ENCODE results near the gene FOXJ1.

The FOXJ1 gene

DNA sequence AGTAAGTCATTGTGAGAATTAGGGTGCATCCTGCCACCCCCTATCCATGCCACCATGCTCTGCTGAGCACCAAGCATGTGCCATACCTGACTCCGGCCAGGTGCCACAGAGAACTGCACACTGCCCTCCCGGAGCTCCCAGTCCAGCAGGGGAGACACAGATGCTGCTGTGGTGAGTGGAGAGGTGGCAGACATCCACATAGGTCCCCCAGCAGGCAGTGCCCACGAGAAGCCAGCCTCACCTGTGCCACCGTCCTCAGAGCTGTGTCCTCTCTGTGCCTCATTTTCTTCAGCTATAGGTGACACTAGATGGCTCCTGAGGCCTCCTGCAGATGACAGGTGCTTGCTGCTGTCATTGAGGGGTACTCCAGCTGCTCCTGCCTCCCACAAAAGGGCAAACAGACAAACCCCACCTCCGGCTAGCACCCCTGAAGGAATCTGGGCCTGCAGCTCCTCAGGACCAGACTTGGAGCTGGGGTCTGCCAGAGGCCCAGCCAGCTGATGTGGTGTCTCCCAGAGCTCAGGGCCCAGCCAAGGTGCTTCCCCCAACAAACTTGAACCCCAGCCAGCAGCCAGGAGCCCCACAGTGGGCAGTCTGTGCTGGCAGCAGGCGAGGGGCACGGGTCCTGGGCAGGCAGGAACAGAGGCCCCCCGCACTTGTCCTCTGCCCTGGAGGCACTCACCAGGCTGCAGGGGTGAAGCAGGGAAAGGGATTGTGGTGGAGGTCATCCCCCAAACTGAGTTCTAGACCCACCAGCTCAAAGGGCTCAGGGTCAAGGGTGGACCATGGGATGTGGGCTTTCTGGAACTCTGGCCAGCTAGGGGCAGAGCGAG is 17.1 kb downstream of the FOXJ1 start:
- no peak for DNase-seq

DNA sequence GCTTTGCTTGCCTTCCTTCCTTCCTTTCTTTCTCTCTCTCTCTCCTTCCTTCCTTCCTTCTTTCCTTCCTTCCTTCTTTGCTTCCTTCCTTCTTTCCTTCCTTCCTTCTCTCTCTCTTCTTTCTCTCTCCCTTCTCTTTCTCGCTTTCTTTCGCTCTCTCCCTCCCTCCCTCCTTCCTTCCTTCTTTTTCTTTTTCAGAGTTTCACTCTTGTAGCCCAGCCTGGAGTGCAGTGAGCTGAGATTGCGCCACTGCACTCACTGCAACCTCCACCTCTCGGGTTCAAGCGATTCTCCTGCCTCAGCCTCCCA is 17.9 kb downstream of the FOXJ1 start:
- no peak for DNase-seq

DNA sequence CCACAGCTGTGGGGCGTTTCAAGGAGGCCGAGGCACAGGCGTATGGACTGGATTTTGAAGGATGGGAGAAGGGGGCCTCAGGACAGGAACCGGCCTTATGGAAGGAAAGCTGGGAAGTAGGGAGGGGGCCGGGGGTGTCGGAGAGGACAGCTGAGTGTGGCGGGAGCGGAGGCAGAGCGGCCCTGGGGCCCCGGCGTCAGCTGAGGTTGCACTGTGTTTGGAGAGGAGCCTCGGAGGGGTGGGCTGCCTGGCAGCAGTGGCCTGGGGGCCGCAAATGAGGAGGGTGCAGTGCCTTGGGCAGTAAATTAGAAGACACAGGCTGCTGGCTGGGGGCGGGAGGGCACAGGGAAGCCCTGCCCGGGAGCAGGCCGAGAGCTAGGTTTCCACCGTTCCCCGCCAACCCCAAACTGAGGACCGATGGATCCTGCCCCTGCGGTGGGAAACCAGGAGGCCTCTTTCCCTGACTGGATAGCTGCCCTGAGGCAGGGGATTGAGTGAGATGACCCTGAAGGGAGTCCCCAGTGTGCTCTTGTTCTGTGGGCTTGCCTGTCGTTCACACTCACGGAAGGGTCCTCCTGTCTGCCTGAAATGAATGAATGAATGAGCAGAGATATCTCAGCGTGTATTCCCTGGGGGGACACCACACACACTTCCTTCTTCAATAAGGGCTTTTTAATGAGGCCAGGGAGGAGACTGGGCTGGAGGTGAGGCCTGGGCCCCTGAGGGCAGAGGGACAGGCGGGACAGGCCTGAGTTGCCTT is 18.4 kb downstream of the FOXJ1 start:
- DNase-seq = no peak

DNA sequence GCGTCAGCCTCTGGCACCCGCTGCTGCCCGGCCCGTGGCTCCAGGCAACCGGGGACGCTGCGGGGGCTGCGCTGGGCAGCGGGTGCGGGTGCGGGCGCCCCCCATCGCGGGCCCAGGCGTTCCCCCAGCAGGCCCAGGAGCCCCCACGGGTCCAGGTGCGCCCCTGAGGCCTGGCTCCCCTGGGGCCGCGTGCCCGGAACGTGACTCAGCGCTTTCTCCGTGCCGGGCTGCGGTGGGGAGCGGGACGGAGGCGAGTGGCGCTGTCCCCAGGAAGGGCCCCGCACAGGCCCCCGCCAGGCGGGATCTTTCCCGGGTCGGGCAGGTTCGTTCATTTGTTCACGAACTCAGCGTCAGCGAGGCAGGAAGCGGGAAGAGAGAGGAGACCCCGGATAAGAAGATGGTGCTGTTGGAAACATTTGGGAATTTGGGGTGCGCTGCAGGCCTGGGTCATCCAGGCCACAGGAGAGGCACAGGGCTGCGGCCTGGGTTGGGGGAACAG is 19.1 kb downstream of the FOXJ1 start:
- no peak for DNase-seq

DNA sequence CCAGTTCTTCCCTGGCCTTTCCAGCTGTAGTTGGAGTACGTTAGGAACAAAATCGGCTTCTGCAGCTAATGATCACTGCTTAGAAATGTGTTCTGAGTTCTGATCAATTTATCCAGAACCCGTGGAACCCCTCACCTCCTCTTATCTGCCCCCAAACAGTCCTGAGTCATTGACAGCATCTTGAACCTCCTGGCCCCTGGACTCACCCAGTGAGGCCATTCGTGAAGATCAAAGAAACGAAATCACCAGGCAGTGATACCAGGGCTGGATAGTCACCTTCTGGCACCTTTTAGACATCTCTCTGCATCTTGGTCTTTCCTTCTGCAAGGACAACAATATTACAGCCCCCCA is 20.4 kb downstream of the FOXJ1 start:
- no peak for DNase-seq

DNA sequence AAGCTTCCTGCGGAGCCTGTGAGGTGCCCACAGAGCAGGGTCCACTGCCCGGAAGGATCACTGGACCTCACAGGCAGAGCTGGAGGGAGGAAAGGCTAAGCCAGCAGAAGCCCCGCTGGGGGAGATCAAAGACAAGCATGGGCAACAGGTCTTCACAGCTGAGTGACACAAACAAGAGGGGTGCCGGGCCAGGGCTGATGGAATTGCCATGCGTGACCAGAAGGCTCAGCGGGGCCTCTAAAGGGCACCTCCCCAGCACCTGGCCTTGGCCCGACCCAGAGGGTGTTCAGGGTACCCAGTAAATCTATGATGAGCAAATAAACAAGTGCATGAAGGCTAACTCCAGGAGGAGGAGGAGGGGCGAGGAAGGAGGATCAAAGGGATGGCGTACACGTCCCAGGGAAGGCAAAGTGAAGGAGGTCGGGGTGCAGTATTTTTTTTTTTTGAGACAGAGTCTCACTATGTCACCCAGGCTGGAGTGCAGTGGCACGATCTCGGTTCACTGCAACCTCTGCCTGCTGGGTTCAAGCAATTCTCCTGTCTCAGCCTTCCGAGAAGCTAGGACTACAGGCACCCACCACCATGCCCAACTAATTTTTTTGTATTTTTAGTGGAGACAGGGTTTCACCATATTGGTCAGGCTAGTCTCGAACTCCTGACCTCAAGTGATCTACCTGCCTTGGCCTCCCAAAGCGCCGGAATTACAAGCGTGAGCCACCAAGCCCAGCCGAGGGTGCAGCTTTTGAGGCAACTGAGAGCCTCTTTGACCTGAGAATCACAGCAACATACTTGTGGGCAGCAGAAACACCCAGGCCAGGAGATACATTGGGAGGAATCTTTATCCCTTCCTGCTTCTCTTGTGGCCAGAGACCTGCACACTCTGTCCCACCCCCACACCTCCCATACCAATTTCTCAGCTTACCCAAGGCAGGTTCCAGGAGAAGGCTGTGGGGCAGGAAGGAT is 21.4 kb downstream of the FOXJ1 start:
- no peak for DNase-seq

DNA sequence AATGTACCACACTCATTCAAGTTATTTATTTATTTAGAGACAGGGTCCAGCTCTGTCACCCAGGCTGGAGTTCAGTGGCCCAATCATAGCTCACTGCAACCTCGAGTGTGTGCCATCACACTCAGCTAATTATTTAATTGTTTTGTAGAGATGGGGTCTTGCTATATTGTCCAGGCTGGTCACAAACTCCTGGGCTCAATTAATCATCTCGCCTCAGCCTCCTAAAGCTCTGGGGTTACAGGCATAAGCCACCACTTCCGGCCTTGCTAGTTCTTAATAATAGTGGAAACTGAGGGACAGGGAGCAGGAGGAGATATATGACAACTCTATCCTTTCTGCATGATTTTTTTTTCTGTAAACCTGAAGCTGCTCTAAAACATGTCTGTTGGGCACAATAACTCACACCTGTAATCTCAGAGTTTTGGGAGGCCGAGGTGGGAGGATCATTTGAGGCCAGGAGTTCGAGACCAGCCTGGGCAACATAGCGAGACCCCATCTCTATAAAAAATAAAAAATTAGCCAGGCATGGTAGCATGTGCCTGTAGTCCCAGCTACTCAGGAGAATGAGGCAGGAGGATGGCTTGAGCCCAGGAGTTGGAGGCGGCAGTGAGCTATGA is 25.8 kb downstream of the FOXJ1 start:
- DNase-seq = no peak

DNA sequence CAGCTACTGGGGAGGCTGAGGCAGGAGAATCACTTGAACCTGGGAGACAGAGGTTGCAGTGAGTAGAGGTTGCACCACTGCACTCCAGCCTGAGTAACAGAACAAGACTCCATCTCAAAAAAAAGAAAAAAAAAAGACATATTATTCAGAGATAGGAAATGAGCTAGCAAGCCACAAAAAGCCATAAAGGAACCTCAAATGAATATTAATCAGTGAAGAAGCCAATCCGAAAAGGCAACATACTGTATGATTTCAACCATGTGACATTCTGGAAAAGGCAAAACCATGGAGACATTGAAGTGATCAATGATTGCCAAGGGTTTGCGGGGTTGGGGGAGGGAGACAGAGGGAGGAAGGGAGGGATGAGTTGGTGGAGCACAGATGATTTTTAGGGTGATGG is 29.1 kb downstream of the FOXJ1 start:
- DNase-seq = no peak

DNA sequence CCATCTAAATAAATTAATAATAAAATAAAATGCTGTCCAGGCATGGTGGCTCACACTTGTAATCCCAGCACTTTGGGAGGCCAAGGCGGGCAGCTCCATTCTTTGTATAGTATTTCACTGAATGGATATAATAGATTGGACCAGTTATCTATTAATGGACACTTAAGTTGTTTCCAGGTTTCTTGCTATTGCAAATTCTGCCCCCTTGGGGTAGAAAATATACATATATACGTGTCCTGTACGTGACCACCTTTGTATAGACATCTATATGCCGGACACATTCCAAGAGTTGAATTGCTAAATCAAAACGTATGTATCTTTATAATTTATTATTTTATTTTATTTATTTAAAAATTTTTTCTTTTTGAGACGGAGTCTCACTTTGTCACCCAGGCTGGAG is 33.5 kb downstream of the FOXJ1 start:
- DNase-seq = no peak

DNA sequence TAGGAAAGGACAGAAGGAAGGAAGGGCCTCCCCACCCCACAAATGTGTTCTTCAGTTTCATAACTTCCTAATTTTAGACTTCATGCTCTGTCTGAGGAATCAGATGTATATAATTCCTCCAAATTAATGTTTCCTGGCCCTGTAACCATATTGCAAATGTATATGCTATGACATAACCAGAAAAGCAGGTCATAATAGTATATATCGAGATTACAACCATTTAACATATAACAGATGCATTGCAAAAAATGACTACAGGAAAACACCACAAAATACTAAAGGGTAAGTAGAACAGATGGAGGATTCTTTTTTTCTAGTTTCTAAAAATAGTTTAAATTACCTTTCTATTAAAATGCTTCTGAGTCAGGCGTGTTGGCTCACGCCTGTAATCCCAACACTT is 34.3 kb downstream of the FOXJ1 start:
- no peak for DNase-seq

DNA sequence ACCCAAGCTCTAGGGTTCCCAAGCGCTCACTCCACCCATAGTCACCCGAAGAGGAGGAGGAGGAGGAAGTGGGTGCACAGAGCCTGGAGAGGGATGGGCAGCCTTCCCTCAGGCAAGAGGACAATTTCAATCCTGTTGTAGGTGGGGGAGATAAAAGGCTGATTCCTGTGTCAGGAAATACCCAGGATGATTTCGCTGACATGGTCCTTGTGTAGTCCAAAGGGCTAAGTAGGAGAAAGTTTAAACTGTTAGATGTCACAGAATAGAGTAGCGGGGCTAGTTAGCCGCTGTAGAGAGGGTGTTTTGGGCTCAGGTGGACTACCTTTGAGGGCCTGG is 36.2 kb downstream of the FOXJ1 start:
- DNase-seq = no peak

DNA sequence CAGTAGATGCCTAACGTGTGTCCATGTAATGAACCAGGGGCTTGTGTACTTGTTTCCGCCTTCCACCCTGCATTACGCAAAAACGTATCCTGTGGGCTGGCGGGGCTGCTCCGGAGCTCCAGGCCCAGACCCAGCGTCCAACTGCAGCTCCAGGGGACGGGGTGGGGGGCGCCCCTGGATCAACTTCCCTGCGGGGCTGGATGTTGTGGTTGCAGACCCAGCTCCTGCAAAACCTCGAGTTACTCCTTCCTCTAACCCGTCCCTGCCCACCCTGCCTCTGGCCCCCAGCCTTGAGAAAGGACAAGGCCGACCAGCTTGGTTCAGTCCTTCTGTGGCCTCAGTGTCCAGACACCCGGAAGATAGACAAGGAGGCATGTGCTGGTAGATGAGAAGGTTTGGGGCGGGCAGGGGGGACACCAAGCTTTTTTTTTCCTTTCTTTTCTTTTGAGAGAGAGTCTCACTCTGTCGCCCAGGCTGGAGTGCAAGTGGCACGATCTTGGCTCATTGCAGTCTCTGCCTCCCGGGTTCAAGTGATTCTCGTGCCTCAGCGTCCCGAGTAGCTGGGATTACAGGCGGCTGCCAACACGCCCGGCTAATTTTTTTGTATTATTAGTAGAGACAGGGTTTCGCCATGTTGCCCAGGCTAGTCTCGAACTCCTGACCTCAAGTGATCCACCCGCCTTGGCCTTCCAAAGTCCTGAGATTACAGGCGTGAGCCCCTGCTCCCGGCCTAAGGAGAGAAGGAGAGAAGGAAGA is 36.7 kb downstream of the FOXJ1 start:
- no peak for DNase-seq

DNA sequence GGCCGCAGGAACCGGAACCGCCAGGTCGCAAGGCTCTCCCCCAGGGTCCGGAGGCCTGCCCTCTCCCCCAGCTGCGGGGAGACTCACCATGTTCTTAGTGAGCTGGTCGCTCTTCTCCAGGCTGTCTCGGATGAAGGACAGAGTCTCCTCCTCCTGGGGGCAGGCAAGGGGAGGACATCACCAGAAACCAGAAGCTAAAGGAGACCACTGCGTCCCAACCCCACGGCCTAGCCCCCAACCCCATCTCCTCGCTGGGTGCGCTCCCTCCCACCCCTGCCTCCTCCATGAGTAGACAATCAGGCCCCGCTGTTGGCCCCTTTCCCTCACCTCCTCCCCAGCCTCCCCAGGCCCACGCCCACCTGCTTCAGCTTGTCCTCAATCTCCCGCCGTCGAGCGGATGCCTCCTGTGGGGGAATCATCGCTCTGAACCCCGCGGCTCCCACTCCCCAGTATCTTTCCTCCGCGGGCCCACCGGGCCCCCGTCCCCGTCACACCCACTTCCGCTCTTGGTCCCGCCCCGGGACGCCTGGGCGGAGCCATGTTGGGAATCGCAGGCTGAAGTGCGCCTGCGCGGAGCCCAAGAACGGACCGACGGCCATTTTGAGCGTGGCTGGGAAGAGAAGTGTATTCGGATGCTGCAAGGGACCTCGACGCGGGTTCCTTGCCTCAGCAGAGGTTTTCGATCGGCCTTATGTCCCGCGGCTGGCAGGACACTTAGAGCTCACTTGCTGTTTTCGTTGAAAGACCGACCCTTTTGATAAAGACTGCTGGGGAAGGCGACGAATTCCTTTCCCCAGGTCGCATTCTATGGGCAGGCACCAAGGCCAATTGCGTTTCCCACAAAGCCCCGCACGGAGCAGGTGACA is 37.5 kb downstream of the FOXJ1 start, which contains the start of gene EXOC7:
EXOC7 (minus strand) TSS at position 514 of the 866 bp plus-strand sequence; CDS start at position 419, 95 bp downstream.
- peak; percentile 86 to 87 for DNase-seq

DNA sequence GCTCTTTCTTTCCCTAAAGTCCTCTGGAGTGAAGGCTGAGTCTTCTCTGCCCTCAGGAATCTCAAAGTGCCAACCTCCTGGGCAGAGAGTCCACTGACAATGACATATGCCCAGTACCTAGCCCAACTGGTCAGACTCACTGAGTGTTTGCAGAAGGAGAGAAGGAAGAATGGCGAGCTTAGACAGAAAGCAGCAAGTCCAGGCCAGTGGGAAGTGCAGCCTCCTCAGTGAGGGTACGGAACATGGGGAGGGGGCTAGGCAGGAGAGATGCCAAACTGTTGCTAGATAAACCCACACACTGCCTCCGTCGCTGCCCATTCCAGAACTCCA is 38.1 kb downstream of the FOXJ1 start:
- DNase-seq = no peak

DNA sequence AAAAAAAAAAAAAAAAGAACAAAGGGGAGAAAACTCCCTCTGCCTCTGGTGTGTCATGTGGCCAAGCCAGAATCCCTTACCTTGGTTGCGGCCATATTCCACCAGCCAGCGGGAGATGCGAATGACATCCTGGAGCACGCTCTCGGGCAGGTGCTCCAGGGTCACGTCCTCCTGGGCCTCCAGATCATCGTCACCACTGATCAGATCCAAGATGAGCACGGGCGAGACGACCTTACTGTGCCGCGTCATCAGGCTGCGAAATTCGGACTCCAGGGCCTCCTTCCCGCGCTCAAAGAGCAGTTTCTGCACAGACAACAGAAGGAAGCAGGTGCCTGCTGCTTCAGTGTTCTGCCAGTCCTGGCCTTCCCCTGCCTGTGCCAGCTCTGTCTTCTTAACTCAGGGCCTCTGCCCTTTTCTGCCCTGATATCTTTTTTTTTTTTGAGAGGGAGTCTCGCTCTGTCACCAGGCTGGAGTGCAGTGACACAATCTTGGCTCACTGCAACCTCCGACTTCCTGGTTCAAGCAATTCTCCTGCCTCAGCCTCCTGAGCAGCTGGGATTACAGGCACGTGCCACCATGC is 43.2 kb downstream of the FOXJ1 start:
- DNase-seq = no peak

DNA sequence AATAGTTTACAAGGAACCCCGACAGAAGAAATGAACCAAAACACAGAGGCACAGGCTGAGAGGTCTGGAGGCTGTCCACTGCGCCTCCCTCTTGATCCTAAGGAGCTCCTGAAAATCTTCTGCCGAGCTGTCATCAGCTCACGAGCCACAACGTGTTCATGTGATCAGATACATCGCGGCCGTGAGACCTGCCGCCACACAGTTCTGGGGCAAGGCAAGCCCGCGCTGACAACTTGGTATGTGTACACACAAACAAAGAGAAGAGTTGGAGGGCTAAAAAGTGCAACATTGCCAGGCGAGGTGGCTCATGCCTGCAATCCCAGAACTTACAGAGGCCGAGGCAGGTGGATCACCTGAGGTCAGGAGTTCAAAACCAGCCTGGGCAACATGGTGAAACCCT is 45.1 kb downstream of the FOXJ1 start:
- no peak for DNase-seq

DNA sequence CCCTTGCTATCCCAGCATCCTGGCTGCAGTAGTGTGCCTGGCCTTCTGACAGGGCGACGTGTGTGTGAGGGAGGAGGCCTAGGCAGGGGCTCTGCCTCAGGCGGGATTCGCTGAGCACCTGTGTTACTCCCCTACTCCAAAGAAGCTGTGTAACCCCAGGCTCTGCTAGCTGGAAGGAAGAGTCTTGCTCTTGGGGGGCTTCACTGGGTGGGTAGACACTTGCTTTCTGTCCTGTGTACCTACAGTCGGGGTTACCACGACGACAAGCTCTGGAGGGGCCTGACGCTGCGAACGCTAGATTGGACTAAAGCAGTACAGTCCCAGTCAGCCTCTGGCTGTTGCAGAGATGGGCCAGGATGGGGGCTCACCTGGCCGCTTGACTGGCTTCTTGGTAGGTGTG is 47.0 kb downstream of the FOXJ1 start:
- DNase-seq = no peak

DNA sequence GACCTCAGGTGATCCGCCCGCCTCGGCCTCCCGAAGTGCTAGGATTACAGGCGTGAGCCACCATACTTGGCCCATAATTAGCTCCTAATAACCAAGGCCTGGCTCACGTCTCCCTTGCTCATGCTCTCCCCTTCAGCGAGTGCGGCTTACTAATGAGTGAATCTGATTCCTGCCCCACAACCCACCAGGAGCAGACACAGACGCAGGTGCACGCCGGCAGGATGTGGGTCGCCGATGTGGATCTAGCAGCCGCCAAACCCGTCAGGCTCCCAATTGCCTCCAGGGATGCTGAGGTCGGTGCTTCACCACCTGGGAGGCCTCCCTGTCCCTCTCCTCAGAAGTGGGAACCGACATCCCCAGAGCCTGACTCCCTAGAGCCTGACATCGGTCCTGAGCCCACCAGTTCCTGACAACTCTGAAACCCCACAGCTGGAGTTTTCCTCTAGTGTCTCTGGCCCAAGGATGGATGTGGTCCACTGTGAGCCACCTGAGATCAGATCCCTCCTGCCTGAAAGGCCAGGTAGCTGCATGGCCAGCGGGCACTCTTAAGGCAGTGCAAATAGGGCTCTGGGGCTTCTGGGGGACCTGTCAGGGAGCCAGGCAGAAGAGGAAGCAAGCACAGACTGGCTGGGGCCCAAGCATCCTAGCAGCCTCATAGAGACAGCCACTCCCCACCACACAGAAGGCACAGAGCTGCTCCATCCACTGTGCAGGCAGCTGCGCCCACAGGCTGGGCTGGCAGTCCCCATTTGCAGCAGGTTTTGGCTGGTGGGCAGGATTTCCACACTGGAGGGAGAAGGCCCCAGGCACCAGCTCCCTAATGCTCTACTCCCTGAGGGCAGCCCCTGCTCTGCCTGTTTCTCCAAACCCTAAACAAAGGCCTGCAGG is 48.3 kb downstream of the FOXJ1 start:
- no peak for DNase-seq

DNA sequence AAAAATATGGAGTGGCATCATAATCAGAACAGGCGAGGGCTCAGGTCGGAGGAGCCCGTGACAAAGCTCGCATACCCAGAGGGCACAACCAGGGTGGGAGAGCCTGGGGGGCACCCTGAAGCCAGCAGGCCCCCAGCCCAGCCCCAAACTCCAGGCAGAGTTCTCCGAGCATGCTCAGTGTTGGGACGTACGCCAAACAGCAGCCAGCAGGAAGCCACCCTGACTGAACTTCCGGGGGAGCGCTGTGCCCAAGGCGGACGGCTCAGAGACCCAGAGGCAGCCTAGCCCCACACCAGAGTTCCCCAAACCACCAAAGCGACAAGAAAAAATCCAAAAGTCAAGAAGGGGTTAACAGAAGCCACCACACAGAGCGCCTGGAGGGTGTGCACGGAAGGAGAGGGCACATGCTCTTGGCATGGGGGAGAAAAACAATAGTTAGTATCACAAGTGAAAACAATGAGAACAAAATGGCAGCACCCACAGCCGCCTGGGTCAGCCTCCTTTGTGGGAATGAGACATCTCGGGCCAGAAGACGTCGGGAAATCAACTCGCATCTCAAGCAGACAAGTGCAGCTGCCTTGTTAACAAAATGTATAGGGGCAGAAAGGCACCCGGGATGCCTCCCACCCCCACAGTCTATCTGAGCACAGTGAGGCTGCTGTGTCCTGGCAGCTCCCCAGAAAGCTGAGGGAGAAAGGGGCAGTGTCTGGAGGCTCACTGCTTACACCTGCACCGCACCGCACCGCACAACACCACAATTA is 49.3 kb downstream of the FOXJ1 start:
- DNase-seq = no peak
